ENCODE data around the gene ZNF33B.

Gene ZNF33B

DNA sequence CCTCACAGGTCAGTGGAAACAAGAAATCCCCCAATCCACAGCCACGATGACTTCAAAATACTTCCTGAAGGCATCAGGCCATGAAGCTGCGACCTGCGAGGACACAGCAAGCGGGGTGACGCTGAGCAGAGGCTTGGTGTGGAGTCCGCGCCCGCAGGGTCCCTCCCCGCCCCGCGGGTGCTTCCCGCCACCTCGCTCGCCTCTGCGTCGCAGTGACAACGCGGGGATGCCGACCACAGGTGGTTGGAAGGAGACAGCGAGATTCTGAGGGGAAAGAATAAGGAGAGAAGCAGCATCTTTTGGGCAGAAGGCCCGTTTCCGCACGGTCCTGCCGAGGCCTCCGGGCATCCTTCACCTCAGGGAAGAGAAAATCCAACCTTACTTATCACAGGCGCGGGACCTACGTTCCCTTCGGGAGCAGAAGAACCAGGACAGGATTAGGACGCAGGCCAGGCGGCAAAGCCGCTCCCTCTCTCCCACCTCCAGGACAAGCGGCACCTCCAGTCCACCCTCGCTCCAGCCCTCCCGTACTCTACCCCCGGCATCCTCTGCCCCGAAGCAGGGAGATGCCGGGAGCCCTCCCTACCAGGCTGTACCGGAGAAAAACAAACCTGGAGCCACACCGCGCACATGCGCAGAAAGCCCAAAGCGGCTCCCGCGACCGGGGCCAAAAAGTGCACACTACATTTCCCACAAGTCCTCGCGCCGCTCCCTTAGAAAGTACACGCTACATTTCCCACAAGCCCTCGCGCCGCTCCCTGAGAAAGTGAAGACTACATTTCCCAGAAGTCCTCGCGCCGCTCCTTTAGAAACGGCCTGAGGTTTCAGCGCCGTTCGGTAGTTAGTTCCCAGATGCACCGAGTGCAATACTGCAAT is 85.9 kb downstream of the ZNF33B start:
- Histone ChIP-seq H4K20me1 (ENCODE audit: insufficient read depth, low read length) (no peaks in the 10 kb centered on the region), H3K27me3 (ENCODE audit: insufficient read depth, low read length) (no peaks in the 10 kb centered on the region), H3K4me2 (ENCODE audit: low read length) (peak overlapping the region; percentile 89), H3K4me3 (ENCODE audit: low read depth, low read length, poor library complexity, severe bottlenecking) (peak overlapping the region; percentile 83), H3K9me3 (ENCODE audit: low read length) (no peaks in the 10 kb centered on the region), H3K9me2 (ENCODE audit: low read depth, low read length) (no peaks in the 10 kb centered on the region), H3K4me1 (ENCODE audit: insufficient read depth, low read length, severe bottlenecking) (peaks cover 37% of the 10 kb centered on the region), H3K36me3 (ENCODE audit: insufficient read depth, low read length) (peaks cover 40% of the 10 kb centered on the region), H3K79me2 (ENCODE audit: insufficient read depth, low read length) (peaks cover 6% of the 10 kb centered on the region; the same call in 1 of the 2 replicates), H2AFZ (ENCODE audit: low read length) (0 out of 2 replicates have a peak overlapping the region, but pooled peaks have one; percentile 84), H3K27ac (ENCODE audit: low read depth, low read length, poor library complexity, severe bottlenecking) (peak overlapping the region; percentile 40), H3K9ac (ENCODE audit: low read length) (peak overlapping the region; percentile 86), H3F3A (ENCODE audit: insufficient read depth, low read length) (no peaks in the 10 kb centered on the region)
- no peak for TF ChIP-seq EZH2 (IDR thresholded peaks at IDR 0.05; ENCODE audit: borderline replicate concordance, low read length)
- TF ChIP-seq, protein P1, sequence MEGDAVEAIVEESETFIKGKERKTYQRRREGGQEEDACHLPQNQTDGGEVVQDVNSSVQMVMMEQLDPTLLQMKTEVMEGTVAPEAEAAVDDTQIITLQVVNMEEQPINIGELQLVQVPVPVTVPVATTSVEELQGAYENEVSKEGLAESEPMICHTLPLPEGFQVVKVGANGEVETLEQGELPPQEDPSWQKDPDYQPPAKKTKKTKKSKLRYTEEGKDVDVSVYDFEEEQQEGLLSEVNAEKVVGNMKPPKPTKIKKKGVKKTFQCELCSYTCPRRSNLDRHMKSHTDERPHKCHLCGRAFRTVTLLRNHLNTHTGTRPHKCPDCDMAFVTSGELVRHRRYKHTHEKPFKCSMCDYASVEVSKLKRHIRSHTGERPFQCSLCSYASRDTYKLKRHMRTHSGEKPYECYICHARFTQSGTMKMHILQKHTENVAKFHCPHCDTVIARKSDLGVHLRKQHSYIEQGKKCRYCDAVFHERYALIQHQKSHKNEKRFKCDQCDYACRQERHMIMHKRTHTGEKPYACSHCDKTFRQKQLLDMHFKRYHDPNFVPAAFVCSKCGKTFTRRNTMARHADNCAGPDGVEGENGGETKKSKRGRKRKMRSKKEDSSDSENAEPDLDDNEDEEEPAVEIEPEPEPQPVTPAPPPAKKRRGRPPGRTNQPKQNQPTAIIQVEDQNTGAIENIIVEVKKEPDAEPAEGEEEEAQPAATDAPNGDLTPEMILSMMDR (IDR thresholded peaks at IDR 0.05; ENCODE audit: low read length): no peak

DNA sequence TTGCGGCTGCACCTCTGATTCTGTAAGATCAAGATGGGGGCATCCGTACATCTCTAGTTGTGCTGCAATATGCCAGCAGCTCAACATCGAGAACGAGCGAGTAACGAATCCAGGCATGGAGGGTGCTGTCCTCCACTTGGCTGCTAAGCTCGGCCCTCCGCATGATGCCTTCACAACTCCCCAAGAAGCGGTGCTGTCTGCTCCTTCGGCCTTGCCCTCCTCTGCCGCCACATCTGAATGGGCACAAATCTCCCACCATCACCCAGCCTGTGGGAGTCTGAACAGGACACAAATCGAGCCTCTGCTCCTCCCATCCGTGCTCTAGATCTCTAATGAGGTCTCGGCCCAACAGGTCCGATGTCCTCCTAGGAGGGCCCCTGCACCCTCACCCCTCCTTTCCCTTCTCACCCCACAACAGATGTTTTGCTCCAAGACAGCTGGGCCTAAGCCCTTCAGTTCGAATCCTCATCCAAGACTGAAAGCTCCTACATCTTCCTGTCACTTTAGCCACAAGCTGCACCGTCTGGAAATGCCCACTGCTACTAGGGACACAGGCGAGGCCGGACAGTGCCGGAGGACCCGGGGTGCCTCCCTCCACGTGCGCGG is 86.7 kb downstream of the ZNF33B start:
- Histone ChIP-seq H3K9me3 (ENCODE audit: low read length) (no peaks in the 10 kb centered on the region), H3K4me1 (ENCODE audit: insufficient read depth, low read length, severe bottlenecking) (peaks cover 29% of the 10 kb centered on the region), H3K4me3 (ENCODE audit: low read depth, low read length, poor library complexity, severe bottlenecking) (peak overlapping the region; percentile 83), H3K9me2 (ENCODE audit: low read depth, low read length) (no peaks in the 10 kb centered on the region), H3K9ac (ENCODE audit: low read length) (peak overlapping the region; percentile 86), H3K79me2 (ENCODE audit: insufficient read depth, low read length) (peaks cover 13% of the 10 kb centered on the region; the same call in 1 of the 2 replicates), H3K4me2 (ENCODE audit: low read length) (peak overlapping the region; percentile 84), H3F3A (ENCODE audit: insufficient read depth, low read length) (no peaks in the 10 kb centered on the region), H3K36me3 (ENCODE audit: insufficient read depth, low read length) (peaks cover 45% of the 10 kb centered on the region), H3K27ac (ENCODE audit: low read depth, low read length, poor library complexity, severe bottlenecking) (peak overlapping the region; percentile 40), H4K20me1 (ENCODE audit: insufficient read depth, low read length) (no peaks in the 10 kb centered on the region), H3K27me3 (ENCODE audit: insufficient read depth, low read length) (no peaks in the 10 kb centered on the region), H2AFZ (ENCODE audit: low read length) (no peak overlapping the region)
- TF ChIP-seq EZH2 (IDR thresholded peaks at IDR 0.05; ENCODE audit: borderline replicate concordance, low read length): no peak
- TF ChIP-seq, protein P1 (IDR thresholded peaks at IDR 0.05; ENCODE audit: low read length): no peak

DNA sequence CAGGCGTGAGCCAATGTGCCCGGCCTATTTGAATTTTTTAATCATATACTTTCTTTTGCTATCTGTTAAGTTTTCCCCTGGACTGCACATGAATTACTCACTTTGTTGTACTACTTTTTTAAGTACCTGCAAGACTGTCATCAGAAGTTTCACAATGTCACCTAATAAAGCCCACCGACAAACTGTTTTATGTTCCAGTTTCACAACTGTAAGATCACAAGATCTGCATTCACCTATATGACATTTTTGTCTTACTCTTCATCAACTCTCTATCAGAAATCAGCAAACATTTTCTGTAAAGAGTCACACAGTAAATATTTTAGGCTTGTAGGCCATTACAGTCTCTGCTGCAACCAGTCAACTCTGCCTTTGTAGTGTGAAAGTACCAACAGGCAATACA is 88.5 kb downstream of the ZNF33B start:
- H3K4me2 ChIP-seq (ENCODE audit: low read length): peak overlapping the region; percentile 84; the same call in 1 of the 2 replicates
- H2AFZ ChIP-seq (ENCODE audit: low read length): no peak overlapping the region
- peaks cover 19% of the 10 kb centered on the region; the same call in 1 of the 2 replicates for H3K79me2 ChIP-seq (ENCODE audit: insufficient read depth, low read length)
- H3K9me3 ChIP-seq (ENCODE audit: low read length): peaks cover 4% of the 10 kb centered on the region; the same call in 1 of the 2 replicates
- peaks cover 52% of the 10 kb centered on the region for H3K36me3 ChIP-seq (ENCODE audit: insufficient read depth, low read length)
- no peaks in the 10 kb centered on the region for H4K20me1 ChIP-seq (ENCODE audit: insufficient read depth, low read length)
- H3K4me1 ChIP-seq (ENCODE audit: insufficient read depth, low read length, severe bottlenecking): peaks cover 29% of the 10 kb centered on the region
- no peaks in the 10 kb centered on the region for H3K9me2 ChIP-seq (ENCODE audit: low read depth, low read length)
- no peak overlapping the region for H3K9ac ChIP-seq (ENCODE audit: low read length)
- peak overlapping the region; percentile 83 for H3K4me3 ChIP-seq (ENCODE audit: low read depth, low read length, poor library complexity, severe bottlenecking)
- no peaks in the 10 kb centered on the region for H3K27me3 ChIP-seq (ENCODE audit: insufficient read depth, low read length)
- H3F3A ChIP-seq (ENCODE audit: insufficient read depth, low read length): no peaks in the 10 kb centered on the region
- TF ChIP-seq, protein P1 (IDR thresholded peaks at IDR 0.05; ENCODE audit: low read length): no peak
- H3K27ac ChIP-seq (ENCODE audit: low read depth, low read length, poor library complexity, severe bottlenecking): no peak overlapping the region

Data from OCI-LY1 (cell line).